Peyer's patch (tissue), 4 donors: ENCODE measurements around the gene GOLT1B.

Experiments
- CTCF ChIP-seq, 6 experiments: fragments of 450-650 bp in 4 of 6; fragments of 200-600 bp in 2 of 6; sonication (generic) in 1 of 6; IDR thresholded peaks; one replicate each; pipeline ENCODE4 v1.5.1; 2017 to 2019; ENCODE audit warnings: antibody characterized with exemption in 6 of 6, mild to moderate bottlenecking in 3 of 6, moderate library complexity in 1 of 6
- POLR2A ChIP-seq, 2 donors: fragments of 450-650 bp; IDR thresholded peaks; one replicate each; pipeline ENCODE4 v1.5.1; 2017; ENCODE audit warnings: antibody characterized with exemption in 2 of 2, mild to moderate bottlenecking in 2 of 2, moderate library complexity in 2 of 2

GRCh38 chr12:21566223-21566906 is 64.8 kb downstream of the GOLT1B start:
- TF ChIP-seq CTCF (IDR thresholded peaks at IDR 0.05), result no peak
- TF ChIP-seq POLR2A (IDR thresholded peaks at IDR 0.05), result no peak
